ENCODE data around the gene ASCL2. TPM values are rescaled to one million over a fixed set of nuclear protein-coding genes. Genes with fewer than 3 reads are reported as not detected.
A peak's percentile ranks its signal among the peaks of the same experiment; 100 is the strongest.

The ASCL2 gene
- total RNA-seq, 1 donor from 2014 or later: 5.6 TPM

DNA sequence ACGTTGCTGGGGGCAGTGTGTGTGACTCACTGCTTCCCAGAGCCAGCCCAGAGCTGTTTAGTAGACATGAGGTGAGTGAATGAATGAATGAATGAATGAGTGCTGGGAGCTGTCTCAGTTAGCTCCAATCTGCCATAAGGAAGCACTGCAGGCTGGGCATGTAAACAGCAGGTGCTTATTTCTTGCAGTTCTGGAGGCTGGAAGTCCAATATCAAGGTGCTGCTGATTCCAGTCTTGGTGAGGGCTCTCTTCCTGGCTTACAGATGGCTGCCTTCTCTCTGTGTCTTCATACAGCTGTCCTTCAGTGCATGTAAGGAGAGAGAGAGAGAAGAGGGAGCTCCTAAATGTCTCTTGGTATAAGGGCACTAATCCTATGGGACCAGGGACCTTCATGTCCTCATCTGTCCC is 27.2 kb upstream of the ASCL2 start:
- Mint-ChIP-seq H3K27me3 (peaks cover 16% of the 10 kb centered on the region), H3K36me3 (no peaks in the 10 kb centered on the region), H3K27ac (peak overlapping the region; percentile 51), H3K9me3 (no peaks in the 10 kb centered on the region), H3K4me1 (ENCODE audit: unreplicated experiment) (no peaks in the 10 kb centered on the region), H3K4me3 (no peak overlapping the region)
- DNase-seq (ENCODE audit: extremely low spot score, unreplicated experiment): no peak
- TF ChIP-seq, protein P1, sequence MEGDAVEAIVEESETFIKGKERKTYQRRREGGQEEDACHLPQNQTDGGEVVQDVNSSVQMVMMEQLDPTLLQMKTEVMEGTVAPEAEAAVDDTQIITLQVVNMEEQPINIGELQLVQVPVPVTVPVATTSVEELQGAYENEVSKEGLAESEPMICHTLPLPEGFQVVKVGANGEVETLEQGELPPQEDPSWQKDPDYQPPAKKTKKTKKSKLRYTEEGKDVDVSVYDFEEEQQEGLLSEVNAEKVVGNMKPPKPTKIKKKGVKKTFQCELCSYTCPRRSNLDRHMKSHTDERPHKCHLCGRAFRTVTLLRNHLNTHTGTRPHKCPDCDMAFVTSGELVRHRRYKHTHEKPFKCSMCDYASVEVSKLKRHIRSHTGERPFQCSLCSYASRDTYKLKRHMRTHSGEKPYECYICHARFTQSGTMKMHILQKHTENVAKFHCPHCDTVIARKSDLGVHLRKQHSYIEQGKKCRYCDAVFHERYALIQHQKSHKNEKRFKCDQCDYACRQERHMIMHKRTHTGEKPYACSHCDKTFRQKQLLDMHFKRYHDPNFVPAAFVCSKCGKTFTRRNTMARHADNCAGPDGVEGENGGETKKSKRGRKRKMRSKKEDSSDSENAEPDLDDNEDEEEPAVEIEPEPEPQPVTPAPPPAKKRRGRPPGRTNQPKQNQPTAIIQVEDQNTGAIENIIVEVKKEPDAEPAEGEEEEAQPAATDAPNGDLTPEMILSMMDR (conservative IDR thresholded peaks at IDR 0.05): no peak

DNA sequence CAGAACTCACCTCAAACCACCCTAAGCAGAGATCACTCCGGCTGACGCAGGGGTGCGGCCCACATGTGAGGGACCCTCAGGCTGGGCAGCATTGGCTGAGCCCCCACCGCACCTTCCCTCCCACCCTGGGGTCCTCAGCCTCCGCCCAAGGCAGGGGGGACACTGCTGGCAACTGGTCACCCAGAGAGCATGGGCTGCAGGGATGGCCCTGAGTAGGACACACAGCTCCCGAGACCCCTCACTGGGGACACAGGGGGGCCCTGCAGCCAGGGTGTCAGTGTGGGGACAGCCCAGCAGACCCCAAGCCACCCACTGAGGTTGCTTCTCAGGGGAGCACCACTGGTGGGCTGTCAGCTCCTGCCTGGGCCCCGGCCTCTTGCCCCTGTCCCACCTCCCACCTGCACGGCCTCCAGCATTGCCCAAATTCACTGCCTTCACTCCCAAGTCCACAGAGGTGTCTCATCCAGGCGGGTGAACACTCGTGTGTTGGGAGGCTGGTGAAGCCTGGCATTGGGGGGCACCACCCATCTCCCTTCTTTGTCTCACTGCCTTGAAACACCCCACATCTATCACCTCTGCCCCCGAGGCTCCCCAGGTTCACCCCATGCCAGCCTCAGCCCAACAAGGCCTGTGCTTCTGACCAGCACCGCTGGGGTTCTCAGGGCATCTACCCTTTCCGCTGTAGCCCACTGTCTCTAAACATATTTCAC is 26.7 kb upstream of the ASCL2 start:
- no peaks in the 10 kb centered on the region for H3K36me3 Mint-ChIP-seq
- H3K4me1 Mint-ChIP-seq (ENCODE audit: unreplicated experiment): no peaks in the 10 kb centered on the region
- no peaks in the 10 kb centered on the region for H3K9me3 Mint-ChIP-seq
- peak overlapping the region; percentile 51 for H3K27ac Mint-ChIP-seq
- TF ChIP-seq, protein P1 (conservative IDR thresholded peaks at IDR 0.05): no peak
- DNase-seq (ENCODE audit: extremely low spot score, unreplicated experiment): peak; percentile 55
- peaks cover 19% of the 10 kb centered on the region for H3K27me3 Mint-ChIP-seq
- H3K4me3 Mint-ChIP-seq: no peak overlapping the region

DNA sequence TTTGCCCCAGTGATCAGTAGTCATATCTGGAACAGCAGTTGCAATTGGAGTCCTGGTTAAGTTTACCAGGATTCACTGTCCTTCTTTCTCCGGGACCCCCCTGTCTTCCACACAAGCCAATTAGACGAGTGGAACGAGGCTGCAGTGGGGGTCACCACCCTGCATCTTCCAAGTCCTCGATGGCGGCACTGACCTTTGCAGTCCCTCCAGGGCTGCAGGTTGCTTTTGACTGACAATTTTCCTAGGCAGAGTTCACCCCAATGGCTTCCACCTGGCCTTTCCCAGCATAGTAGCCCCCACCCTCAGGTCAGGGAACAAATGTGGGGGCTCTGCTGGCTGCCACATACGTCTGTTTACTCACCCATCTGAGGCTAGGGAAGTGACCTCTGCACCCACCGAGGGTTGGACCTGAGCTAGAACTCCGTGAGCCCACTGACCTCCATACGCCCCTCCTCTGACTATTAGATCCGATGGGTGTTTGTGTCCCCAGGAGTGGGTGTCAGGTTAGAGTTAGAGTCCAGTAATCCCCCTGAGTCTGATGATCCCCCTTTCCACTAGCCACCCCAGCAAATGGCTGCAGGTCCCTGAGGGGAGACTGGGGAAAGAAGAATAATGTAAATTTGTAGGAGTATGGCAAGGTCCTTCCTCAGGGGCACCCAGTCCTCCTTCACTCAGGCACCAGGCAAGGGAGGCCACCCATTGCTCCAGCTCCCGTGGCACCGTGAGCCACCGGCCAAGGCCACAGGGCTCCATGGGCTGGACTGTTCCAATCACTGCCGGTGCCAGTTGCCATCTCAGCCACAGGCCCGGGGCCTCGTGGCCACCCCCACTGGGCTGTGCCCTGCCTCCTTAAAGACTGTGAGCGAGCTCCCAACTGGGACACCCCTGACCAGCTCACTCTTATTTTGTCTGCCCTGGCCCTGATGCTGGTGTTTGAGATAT is 25.9 kb upstream of the ASCL2 start:
- no peak overlapping the region for H3K4me3 Mint-ChIP-seq
- peaks cover 19% of the 10 kb centered on the region for H3K27me3 Mint-ChIP-seq
- no peaks in the 10 kb centered on the region for H3K9me3 Mint-ChIP-seq
- DNase-seq (ENCODE audit: extremely low spot score, unreplicated experiment): peak; percentile 66
- TF ChIP-seq, protein P1 (conservative IDR thresholded peaks at IDR 0.05): no peak
- H3K4me1 Mint-ChIP-seq (ENCODE audit: unreplicated experiment): no peaks in the 10 kb centered on the region
- no peaks in the 10 kb centered on the region for H3K36me3 Mint-ChIP-seq
- no peak overlapping the region for H3K27ac Mint-ChIP-seq

DNA sequence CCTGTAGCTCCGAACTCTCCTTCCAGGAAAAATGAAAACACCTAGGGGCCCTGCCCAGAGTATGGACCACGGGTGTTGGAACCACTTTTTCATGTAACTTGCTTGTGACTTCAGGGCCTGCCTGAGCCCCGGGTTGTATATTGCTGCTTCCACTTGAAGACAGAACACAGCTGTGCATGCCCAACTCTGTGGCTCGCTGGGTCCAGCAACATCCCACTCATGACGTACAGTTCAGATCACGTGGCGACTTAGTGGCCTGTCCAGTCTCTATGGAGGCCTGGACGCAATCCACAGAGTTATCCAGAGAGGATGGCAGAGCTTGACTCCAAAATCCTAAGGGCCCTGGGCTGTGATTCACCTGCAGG is 24.5 kb upstream of the ASCL2 start:
- no peaks in the 10 kb centered on the region for H3K36me3 Mint-ChIP-seq
- no peak overlapping the region for H3K27ac Mint-ChIP-seq
- no peaks in the 10 kb centered on the region for H3K9me3 Mint-ChIP-seq
- peak; percentile 55 for DNase-seq (ENCODE audit: extremely low spot score, unreplicated experiment)
- no peak overlapping the region for H3K4me3 Mint-ChIP-seq
- TF ChIP-seq, protein P1 (conservative IDR thresholded peaks at IDR 0.05): no peak
- H3K27me3 Mint-ChIP-seq: peaks cover 22% of the 10 kb centered on the region
- no peaks in the 10 kb centered on the region for H3K4me1 Mint-ChIP-seq (ENCODE audit: unreplicated experiment)

DNA sequence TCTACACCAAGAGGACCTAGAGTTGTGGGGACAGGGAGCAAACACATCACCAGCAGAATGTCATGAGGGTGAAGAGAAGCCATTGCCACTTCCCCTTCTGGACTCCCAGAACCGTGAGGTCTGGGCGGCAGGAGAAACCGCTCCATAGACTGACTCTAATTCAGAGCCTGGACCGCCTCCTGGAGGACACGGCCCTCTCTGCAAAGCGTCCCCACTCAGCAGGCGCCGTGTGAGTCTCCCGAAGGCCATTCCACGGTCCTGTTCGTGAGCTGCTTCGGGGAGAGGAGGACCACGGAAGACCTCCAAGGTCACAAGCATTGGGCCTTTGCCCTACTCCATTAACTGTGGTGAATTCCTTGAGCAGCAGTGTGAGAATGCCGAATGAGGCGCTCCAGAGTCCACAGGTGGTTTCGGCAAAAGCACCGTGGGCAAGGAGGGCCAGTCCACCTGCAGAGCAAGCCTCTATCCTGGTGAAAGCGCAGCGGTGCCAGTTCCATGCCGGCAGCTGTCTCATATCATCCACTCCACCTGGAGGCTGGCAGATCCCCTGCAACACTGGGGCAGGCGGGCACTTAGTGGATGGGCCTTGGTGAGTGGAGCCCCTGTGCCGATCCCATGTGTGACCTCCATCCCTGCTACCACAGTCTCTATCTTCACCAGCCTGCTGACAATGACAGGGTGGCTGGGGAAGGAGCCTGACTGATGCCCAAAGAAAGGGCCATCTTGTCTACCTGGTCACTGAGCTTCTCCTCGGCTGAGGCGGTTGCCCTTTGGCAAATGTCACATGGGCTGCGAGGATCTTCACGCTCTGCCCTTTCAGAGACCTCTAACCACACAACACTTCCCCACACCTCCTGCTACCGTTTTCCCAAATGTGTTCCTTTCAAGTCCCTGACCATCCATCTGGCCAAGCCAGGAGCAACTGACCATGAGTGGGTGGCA is 23.9 kb upstream of the ASCL2 start:
- Mint-ChIP-seq H3K4me1 (ENCODE audit: unreplicated experiment) (no peaks in the 10 kb centered on the region), H3K4me3 (no peak overlapping the region), H3K27me3 (peaks cover 29% of the 10 kb centered on the region), H3K27ac (no peak overlapping the region), H3K9me3 (no peaks in the 10 kb centered on the region), H3K36me3 (no peaks in the 10 kb centered on the region)
- DNase-seq (ENCODE audit: extremely low spot score, unreplicated experiment): peak; percentile 62
- TF ChIP-seq, protein P1 (conservative IDR thresholded peaks at IDR 0.05): no peak

Measured in type B pancreatic cell (in vitro differentiated cells).